Erythroblast (primary cell): ENCODE data around the gene OS9.

Source experiments
- DNase-seq, 2 experiments: peaks; one replicate each; lab custom pipeline; 2025; lab: John Stamatoyannopoulos, UW
- GATA1 ChIP-seq: IDR thresholded peaks from 2 replicates; pipeline ENCODE4 v1.6.1; 2011; ENCODE audit warnings: low read depth, mild to moderate bottlenecking, control low read depth, low read length, moderate library complexity
- POLR2A ChIP-seq: IDR thresholded peaks from 2 replicates; pipeline ENCODE4 v1.6.1; 2011; ENCODE audit warnings: mild to moderate bottlenecking, low read length

OS9 gene

DNA sequence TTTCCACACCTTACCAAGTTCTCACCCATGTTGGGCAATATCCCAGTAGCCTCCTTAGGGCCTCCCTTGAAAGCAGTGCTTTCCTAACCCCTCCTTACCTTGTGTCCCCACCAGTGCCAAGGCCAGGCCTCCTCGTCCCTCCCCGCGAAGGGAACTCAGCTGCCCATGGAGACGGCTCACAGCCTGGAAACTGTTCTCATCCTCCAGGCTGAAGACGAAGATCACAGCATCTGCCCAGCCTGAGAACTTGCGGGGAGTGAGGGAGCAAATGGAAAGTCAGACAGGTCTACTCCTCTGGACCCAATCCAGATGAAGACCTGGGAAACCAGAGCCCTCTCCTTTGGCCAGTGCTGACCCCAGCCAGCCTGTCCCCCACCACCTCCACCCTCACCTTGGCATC, 40.0 kb downstream of the OS9 start:
- TF ChIP-seq GATA1: no peak
- TF ChIP-seq POLR2A: no peak
- DNase-seq: no peak

DNA sequence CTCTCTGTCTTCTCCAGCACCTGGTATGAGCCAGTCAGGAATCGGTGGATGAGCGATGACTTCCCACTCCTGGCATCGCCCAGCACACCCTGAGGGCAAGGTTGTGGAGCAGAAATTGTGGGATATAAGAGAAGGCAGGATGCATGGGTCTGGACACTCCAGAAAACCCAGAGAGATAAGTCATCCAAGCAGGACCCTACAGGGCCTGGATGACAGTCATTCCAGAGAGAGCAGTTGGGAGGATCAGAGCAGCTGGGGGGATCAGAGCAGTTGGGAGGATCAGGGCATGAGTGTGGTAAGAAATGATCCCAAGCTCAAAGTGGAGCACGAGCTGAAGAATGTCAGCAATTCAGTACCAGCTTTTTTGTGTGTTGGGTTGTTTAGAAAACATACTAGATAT, 40.7 kb downstream of the OS9 start:
- TF ChIP-seq POLR2A (no peak), GATA1 (no peak)
- DNase-seq: no peak

DNA sequence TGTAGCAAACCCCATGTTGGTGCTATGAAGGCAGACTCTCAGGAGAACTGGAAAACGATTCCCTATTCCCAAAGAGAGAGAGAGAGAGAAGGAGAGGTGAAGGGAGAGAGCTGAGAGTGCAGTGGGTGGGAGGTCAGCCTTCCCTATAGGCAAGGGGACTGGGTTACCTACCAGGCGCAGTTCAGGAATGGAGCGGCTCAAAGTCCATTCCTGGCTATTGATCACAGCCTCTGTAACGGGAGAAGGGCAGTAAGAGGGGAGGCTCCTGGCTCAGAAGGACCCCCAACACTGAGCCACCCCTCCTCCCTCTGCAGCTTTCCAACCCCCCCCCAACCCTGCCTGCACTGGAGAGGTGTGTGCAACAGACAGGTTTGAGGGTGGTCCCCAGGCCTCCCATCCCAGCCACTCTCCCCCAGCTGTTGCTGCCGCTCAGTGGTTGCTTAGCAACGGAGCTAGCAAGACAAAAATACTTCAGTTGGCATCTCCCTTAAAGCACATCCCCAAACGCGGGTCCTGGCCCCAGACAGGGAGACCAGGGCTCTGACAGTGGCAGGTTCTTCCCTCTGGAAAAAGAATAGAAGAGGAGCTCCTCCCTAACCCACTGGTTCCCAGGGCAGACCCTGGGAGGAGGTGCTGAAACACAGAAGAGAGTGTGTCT, 41.4 kb downstream of the OS9 start:
- TF ChIP-seq GATA1: no peak
- TF ChIP-seq POLR2A: no peak
- no peak for DNase-seq

DNA sequence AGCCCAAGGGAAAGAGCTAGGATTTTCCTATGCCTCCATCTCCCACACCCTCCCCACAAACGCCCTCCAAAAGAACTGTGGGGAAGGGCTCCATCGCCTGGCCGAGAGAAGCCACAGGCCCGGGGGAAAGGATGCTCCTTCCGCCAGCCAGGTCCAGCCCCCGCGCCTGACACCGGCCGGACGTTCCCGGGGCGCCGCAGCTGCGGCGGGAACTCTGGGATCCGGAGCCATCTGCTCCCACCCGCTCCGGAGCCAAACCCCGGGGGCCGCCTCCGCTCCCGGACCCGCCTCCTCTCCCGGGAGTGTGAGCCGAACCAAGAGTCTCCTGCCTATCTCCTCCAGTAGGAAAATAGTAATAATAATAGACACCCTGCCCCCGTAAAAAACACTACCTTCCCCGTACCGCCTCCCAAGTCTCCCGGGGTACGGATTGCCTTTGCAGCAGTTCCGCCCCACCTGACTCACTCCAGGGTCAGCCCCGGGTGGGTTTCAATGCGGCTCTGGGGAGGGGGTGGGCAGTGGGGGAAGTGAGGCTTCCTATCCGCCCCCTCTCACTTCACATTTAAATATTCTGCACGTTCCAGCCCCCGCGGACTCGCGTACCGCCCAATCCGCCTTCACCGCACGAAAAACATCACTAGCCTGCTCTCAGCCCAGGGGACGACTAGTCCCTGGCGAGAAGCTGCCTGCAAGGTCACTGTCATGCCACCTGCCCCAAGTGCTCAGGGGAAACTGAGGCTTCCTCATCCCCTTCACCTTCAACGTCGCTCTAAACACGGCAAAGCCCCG, 42.2 kb downstream of the OS9 start:
- DNase-seq: no peak
- no peak for TF ChIP-seq POLR2A
- no peak for TF ChIP-seq GATA1

DNA sequence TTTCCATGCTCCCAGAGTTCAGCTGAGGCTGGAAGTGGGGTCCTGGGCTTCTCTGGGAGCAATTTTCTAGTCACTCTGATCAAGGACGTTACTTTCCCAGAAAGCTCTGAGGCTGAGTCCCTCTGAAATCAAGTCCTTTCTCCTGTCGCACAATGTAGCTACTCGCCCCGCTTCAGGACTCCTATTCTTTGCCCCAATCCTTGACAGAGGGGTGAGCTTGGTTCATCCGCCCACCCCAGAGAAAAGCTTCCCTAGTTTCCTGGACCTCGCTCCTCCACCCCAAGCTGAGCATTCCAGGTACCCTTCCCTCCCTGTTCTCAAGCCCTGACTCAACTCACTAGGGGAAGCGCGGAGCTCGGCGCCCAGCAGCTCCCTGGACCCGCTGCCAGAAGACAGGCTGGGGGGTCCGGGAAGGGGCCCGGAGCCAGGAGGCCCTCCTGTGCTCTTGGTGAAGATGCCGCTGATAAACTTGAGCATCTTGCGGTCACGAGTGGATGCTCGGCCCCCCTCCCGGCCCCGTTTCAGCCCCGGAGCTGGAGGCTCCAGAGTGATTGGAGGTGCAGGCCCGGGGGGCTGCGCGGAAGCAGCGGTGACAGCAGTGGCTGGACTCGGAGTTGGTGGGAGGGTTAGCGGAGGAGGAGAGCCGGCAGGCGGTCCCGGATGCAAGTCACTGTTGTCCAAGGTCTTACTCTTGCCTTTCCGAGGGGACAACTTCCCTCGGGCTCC, 43.0 kb downstream of the OS9 start:
- TF ChIP-seq POLR2A (no peak), GATA1 (no peak)
- no peak for DNase-seq

DNA sequence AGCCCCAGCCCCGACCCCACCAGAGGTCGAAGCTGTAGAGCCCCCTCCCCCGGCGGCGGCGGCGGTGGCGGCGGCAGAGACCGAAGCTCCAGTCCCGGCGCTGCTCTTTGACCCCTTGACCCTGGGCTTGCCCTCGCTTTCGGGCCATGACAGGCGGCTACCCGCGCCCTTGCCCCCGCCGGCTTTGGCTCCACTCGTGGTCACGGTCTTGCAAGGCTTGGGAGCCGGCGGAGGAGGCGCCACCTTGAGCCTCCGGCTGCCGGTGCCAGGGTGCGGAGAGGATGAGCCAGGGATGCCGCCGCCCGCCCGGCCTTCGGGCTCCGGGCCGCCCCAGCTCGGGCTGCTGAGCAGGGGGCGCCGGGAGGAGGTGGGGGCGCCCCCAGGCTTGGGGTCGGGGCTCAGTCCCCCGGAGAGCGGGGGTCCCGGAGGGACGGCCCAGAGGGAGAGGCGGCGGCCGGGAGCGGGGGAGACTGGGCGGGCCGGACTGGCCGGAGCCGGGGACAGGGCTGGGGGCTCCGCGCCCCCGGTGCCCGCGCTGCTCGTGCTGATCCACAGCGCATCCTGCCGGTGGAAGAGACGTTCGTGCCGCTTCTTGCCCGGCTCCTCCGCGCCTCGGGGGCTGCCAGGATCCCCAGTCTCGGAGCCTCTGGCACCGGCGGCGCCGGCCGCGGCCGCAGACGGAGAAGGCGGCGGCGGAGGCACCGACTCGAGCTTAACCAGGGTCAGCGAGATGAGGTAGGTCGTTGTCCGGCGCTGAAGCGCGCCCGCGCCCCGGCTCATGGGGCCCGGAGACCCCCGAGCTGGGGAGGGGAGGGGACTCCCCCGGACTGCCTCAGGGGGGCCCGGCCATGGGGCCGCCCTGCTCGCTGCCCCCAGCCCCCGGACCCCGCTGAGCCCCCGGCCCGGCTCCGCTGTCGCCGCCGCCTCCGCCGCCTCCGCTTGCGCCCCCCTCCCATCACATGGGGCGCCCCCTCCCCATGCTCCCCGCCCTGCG, 43.8 kb downstream of the OS9 start:
- no peak for DNase-seq

DNA sequence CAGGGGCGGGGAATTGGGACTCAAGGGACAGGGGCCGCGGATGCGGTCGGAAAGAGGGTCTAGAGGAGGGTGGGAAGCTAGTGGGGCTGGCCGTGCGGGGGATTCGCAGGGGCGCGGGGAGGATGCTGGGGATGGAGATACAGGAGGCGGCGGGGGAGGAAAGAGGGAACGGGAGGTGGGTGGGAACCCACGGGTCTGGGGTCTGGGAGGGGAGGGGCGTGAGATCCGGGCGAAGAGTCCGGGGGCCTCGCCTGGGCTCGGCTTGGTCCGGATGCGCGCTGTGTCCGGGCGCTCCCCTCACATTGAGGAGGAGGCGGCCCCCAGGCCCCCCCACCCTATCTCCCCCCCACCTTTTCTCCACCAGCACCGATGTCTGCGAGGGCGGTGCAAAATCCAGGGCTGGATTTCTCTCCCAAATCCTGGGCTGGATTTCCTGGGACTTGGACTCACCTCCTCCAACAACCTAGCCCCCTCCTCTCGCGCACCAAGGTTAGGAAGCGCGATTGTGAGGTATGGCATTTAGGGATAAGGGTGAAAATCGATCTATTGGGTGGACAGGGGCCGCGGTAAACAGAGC, 44.8 kb downstream of the OS9 start, which contains the start of gene AGAP2:
Gene AGAP2, minus strand, starts transcription at position 82 of the 577 bp plus-strand sequence. CDS start 496 bp downstream, outside the sequence.
- DNase-seq: no peak
- TF ChIP-seq GATA1 (no peak), POLR2A (no peak)

More for the DNA sequence above, 43.8 kb downstream of the OS9 start:
- no peak for TF ChIP-seq GATA1
- no peak for TF ChIP-seq POLR2A

DNA sequence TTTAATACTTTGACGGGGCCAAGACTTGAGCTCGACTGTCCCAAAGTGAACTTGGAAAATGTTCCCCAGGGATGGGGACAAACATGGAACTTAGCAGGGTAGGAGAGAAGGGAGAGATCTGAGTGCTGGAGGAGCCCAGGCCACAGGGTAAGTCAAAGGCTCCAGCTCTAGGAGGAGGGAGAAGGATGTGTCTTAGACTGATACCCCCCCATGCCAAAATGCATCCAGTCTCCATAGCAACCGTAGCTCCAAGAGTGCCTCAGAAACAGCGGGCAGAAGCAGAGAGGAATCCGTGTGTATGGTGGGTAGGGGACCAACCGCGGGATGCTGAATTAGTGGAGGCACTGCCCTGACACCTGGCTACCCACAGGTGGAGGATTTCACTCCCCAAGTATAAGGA, 45.5 kb downstream of the OS9 start:
- TF ChIP-seq GATA1: no peak
- no peak for DNase-seq

DNA sequence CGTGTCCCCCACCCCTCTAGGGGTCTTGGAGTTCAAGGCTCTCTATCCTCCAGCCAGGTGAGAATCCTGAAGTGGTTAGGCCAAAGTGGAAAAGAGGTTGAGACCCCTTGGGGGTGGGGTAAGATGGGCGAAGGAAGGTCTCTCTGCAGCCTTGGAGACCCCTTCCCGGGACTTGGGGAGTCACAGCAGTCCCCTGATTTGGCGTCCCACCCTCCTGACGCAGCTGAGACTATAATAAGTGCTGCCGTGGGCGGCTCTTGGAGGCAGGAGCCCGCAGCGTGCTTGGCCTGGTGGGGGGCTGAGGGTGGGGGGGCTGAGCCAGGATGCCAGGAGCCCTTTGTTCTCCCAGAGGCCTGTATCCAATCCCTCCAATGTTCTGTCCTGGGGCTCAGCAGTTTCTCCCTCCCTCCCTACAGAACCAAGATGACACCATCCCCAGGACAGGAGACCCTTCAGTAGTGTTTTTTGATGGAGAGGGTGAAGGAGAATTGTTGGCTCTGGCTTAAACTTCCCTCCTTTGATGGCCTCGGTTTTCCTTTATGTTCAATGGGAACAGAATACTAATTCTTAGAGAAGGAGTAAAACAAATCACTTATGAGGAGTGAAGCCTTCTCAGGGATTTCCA, 46.1 kb downstream of the OS9 start:
- DNase-seq: no peak
- TF ChIP-seq GATA1: no peak
- TF ChIP-seq POLR2A: no peak

DNA sequence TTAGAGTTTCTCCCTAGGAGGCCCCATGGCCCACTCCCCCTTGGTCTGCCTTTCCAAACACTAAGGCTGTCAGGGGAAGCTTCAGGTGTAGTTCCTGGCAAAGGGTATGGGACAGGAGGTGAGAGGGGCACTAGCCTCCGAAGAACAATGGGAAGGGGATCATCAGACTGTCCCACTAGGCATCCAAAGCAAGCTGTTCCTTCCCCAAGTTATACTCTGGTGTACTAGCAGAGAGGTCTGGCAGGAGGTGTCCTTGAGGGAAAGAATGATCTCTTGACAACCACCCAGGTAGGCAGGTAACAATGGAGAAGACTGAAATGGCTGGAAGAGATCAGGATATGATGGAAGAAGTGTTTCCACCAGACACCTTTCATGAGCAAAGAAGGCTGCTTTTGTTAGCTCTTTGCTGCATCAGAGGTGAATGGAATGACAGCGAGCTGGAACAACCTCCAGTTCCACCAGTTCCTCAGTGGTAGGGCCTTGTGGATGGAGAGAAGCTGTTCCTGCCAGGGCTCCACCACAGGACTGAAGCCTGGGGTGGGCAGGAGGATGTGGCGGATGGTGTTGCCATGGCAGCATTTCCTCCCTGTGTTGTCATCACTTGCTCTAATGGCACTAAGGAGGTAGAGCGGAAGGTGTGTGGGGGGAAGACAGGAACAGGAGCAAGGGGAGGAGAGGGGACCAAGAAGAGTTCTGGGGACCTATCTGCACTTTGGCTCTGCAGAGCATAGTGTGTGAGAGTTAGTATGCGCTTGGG, 46.9 kb downstream of the OS9 start:
- DNase-seq: no peak
- TF ChIP-seq POLR2A: no peak
- TF ChIP-seq GATA1: no peak

DNA sequence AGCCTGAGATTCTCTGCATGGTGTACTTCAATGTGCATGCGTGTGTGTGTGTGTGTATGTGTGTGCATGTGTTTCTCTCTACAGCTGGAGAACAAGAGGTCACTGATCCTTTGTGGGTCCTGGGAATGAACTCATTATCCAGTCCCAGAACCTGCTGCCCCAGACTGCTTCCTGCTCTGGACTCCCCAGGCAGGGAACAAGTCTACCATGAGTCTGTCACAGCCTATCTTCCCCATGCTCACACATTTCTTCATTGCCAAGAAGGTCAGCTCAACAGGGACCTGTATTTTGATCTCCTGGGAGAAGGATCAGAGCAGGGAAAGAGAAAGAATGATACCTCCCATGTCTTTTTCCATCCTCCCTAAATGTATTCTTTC, 47.5 kb downstream of the OS9 start:
- no peak for DNase-seq
- TF ChIP-seq POLR2A: no peak
- TF ChIP-seq GATA1: no peak
